HepG2 (cell line): Measurements from ENCODE around the gene DLX6. TPM values are rescaled to one million over a fixed set of nuclear protein-coding genes. Genes with fewer than 3 reads are reported as not detected.

Source experiments
- CEBPB ChIP-seq: IDR thresholded peaks from 2 replicates; pipeline ENCODE4 v1.6.1; 2011; ENCODE audit warnings: low read depth, low read length, improper control_type of control experiment, borderline replicate concordance
- CEBPG ChIP-seq: IDR thresholded peaks from 2 replicates; pipeline ENCODE4 v1.6.1; 2016
- ESRRA ChIP-seq: sonication (generic); formaldehyde crosslinking; IDR thresholded peaks from 2 replicates; pipeline ENCODE4 v1.5.1; 2020; ENCODE audit warnings: mild to moderate bottlenecking, low read depth, missing genetic modification reagents
- GATAD1 ChIP-seq: IDR thresholded peaks from 2 replicates; pipeline ENCODE4 v1.6.1; 2016; ENCODE audit warnings: missing genetic modification reagents, missing compliant biosample characterization
- KAT7 ChIP-seq: IDR thresholded peaks from 2 replicates; pipeline ENCODE4 v1.6.1; 2018; ENCODE audit warnings: borderline replicate concordance, missing compliant biosample characterization
- KDM5A ChIP-seq: fragments of 200-600 bp; sonication (generic); IDR thresholded peaks from 2 replicates; pipeline ENCODE4 v1.7.0; 2018; ENCODE audit warnings: antibody characterized with exemption, mild to moderate bottlenecking, low read length, borderline replicate concordance
- MAZ ChIP-seq, 2 experiments: sonication (generic) in 1 of 2; formaldehyde crosslinking in 1 of 2; IDR thresholded peaks; 2 replicates each; pipeline versions ENCODE4 v1.5.0 to v1.6.1; 2012 to 2020; ENCODE audit warnings: low read depth in 2 of 2, mild to moderate bottlenecking in 2 of 2, borderline replicate concordance in 1 of 2, improper control_type of control experiment in 1 of 2, low read length in 1 of 2, missing genetic modification reagents in 1 of 2, moderate library complexity in 1 of 2
- PRDM4 ChIP-seq: sonication (generic); formaldehyde crosslinking; IDR thresholded peaks from 2 replicates; pipeline ENCODE4 v1.9.0; 2021; ENCODE audit warnings: missing genetic modification reagents, borderline replicate concordance
- RAD21 ChIP-seq: fragments of 450-650 bp; formaldehyde crosslinking; IDR thresholded peaks from 2 replicates; pipeline ENCODE4 v1.5.0; 2020; ENCODE audit warnings: mild to moderate bottlenecking
- RELA ChIP-seq: sonication (generic); formaldehyde crosslinking; IDR thresholded peaks from 2 replicates; pipeline ENCODE4 v1.4.0; 2020; ENCODE audit warnings: missing genetic modification reagents
- TARDBP ChIP-seq: sonication (generic); formaldehyde crosslinking; IDR thresholded peaks from 2 replicates; pipeline ENCODE4 v1.8.0; 2022; ENCODE audit warnings: mild to moderate bottlenecking, missing genetic modification reagents
- YY1 ChIP-seq: IDR thresholded peaks from 2 replicates; pipeline ENCODE4 v1.6.1; 2011; ENCODE audit warnings: low read length, low read depth, moderate library complexity, mild to moderate bottlenecking; ENCODE audit not compliant: insufficient read depth, insufficient replicate concordance
- ZBTB21 ChIP-seq: sonication (generic); formaldehyde crosslinking; IDR thresholded peaks from 2 replicates; pipeline ENCODE4 v1.4.0; 2020; ENCODE audit warnings: missing genetic modification reagents
- ZNF142 ChIP-seq: sonication (generic); formaldehyde crosslinking; IDR thresholded peaks from 2 replicates; pipeline ENCODE4 v1.4.0; 2020; ENCODE audit warnings: missing genetic modification reagents
- ZNF329 ChIP-seq: sonication (generic); formaldehyde crosslinking; IDR thresholded peaks from 2 replicates; pipeline ENCODE4 v1.9.0; 2021; ENCODE audit warnings: low read depth, mild to moderate bottlenecking, missing genetic modification reagents
- ZNF335 ChIP-seq: sonication (generic); formaldehyde crosslinking; IDR thresholded peaks from 2 replicates; pipeline ENCODE4 v1.4.0; 2020; ENCODE audit warnings: missing genetic modification reagents
- ZNF773 ChIP-seq: sonication (generic); formaldehyde crosslinking; IDR thresholded peaks from 2 replicates; pipeline ENCODE4 v1.4.0; 2020; ENCODE audit warnings: missing genetic modification reagents, borderline replicate concordance
- ZNF792 ChIP-seq: IDR thresholded peaks from 2 replicates; pipeline ENCODE4 v1.6.1; 2016
- polyA plus RNA-seq, 8 experiments: library from polyadenylated mRNA; depleted of rRNA in 3 of 8; stranded (reverse) in 7 of 8; unstranded in 1 of 8; fragments of >200 nt; fragmentation: Illumina TruSeq in 4 of 8; extraction: Trizol in 4 of 8; gene quantifications; 2 replicates each; pipeline versions ENCODE4 v1.2.1 to v1.2.3, GENCODE V29; 2011 to 2016; ENCODE audit warnings: low read depth in 4 of 8, missing spikeins in 1 of 8, mixed read lengths in 1 of 8; ENCODE audit not compliant: insufficient read depth in 1 of 8
- total RNA-seq, 5 experiments: library from RNA; depleted of rRNA; stranded (reverse); fragments of >200 nt; fragmentation: Illumina TruSeq; extraction: Trizol; gene quantifications; 2 replicates each; pipeline ENCODE4 v1.2.3, GENCODE V29; 2016; ENCODE audit warnings: low read depth in 1 of 5
- TF ChIP-seq, protein P1 (sequence below): IDR thresholded peaks from 2 replicates; pipeline ENCODE4 v1.6.1; 2016; ENCODE audit warnings: low read depth, borderline replicate concordance
- TF ChIP-seq, protein P2 (sequence below): sonication (generic); IDR thresholded peaks from 2 replicates; pipeline ENCODE4 v1.6.1; 2016; ENCODE audit warnings: low read depth, borderline replicate concordance

The DLX6 gene
- total and polyA plus RNA-seq, 2 of the 13 experiments (the other 11 are each of a cell fraction or from before 2014, with no cell fraction given), result 3.5 to 5.5 TPM

DNA sequence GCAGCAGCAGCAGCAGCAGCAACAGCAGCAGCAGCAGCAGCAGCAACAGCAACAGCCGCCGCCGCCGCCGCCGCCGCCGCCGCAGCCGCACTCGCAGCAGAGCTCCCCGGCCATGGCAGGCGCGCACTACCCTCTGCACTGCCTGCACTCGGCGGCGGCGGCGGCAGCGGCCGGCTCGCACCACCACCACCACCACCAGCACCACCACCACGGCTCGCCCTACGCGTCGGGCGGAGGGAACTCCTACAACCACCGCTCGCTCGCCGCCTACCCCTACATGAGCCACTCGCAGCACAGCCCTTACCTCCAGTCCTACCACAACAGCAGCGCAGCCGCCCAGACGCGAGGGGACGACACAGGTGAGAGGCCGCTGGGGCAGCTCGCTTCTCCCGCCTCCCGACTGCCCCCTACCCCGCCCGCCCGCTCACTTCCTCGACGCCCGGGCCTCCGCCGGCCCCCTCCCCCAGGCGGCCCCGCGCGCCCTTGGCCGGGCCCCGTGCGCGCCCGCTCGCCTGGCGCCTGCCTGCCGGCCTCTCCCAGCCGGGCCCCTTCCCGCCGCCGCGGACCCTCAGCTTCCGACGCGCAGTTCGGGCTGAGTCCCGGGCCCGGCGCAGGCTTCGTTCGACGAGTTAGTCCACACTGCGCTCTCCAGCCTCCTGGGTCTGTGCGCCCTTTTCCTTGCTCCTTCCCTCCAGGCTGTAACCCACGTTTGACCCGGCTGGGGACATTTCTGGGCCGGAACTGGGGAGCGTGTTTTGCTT, 882 bp downstream of the DLX6 start (continued):
- TF ChIP-seq KAT7 (CRISPR knock-in tag) (peak; percentile 92), YY1 (no peak), CEBPG (no peak), KDM5A (no peak; the same call in 1 of the 2 replicates), RELA (no peak), ZNF142 (CRISPR knock-in tag) (no peak; the same call in 1 of the 2 replicates), PRDM4 (CRISPR knock-in tag) (no peak), ZNF792 (CRISPR knock-in tag) (peak; percentile 58; the same call in 1 of the 2 replicates), GATAD1 (CRISPR knock-in tag) (peak; percentile 53; the same call in 1 of the 2 replicates), ZNF773 (CRISPR knock-in tag) (no peak), ZBTB21 (CRISPR knock-in tag) (no peak), RAD21 (CRISPR knock-in tag) (no peak; the same call in 1 of the 2 replicates), CEBPB (no peak), ZNF329 (CRISPR knock-in tag) (peak; percentile 71; the same call in 1 of the 2 replicates), ESRRA (CRISPR knock-in tag) (no peak), TARDBP (CRISPR knock-in tag) (no peak; the same call in 1 of the 2 replicates), ZNF335 (CRISPR knock-in tag) (no peak), MAZ (IDR thresholded peaks at IDR 0.05; ENCODE audit: borderline replicate concordance, low read depth, low read length) (0 out of 2 replicates have a peak, but pooled peaks have one; percentile 23), MAZ (CRISPR knock-in tag; IDR thresholded peaks at IDR 0.05; ENCODE audit: low read depth) (peak; percentile 80; the same call in 1 of the 2 replicates)
- TF ChIP-seq, protein P1, sequence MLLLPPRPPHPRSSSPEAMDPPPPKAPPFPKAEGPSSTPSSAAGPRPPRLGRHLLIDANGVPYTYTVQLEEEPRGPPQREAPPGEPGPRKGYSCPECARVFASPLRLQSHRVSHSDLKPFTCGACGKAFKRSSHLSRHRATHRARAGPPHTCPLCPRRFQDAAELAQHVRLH (CRISPR knock-in tag), result no peak
- TF ChIP-seq, protein P2, sequence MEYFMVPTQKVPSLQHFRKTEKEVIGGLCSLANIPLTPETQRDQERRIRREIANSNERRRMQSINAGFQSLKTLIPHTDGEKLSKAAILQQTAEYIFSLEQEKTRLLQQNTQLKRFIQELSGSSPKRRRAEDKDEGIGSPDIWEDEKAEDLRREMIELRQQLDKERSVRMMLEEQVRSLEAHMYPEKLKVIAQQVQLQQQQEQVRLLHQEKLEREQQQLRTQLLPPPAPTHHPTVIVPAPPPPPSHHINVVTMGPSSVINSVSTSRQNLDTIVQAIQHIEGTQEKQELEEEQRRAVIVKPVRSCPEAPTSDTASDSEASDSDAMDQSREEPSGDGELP, result peak; percentile 24; the same call in 1 of the 2 replicates
